HG03457 (cell line): Measurements from ENCODE around the gene ZNF382.

Experiments
- ATAC-seq: cut with Tn5 transposase; IDR thresholded peaks from one replicate; pipeline ENCODE4 v1.9.1; 2021; ENCODE audit warnings: moderate number of reproducible peaks; ENCODE audit not compliant: unreplicated experiment

ZNF382 gene

GRCh38 chr19:36674201-36674600, 69.1 kb downstream of the ZNF382 start:
- ATAC-seq, result no peak

- no peak for ATAC-seq
Observed at GRCh38 chr19:36679455-36679854, 74.3 kb downstream of the ZNF382 start.
